Nephron progenitor cell (in vitro differentiated cells): ENCODE measurements around the gene MTCH1.

Experiments
- DNase-seq: peaks from one replicate; pipeline ENCODE4 v3.0.0; 2021
- H3K27ac Mint-ChIP-seq: 2 replicates; pipeline ENCODE4 v1.8.0; 2021; ENCODE audit warnings: mild to moderate bottlenecking, moderate library complexity, mixed read lengths
- H3K27me3 Mint-ChIP-seq: 2 replicates; pipeline ENCODE4 v1.8.0; 2021; ENCODE audit warnings: mild to moderate bottlenecking, low read depth, mixed read lengths; ENCODE audit not compliant: poor library complexity
- H3K36me3 Mint-ChIP-seq: 2 replicates; pipeline ENCODE4 v1.8.0; 2021; ENCODE audit warnings: low read depth, mixed read lengths
- H3K4me1 Mint-ChIP-seq: 2 replicates; pipeline ENCODE4 v1.8.0; 2021; ENCODE audit warnings: mixed read lengths
- H3K4me3 Mint-ChIP-seq: 2 replicates; pipeline ENCODE4 v1.8.0; 2021; ENCODE audit warnings: mild to moderate bottlenecking, moderate library complexity, mixed read lengths
- H3K9me3 Mint-ChIP-seq: 2 replicates; pipeline ENCODE4 v1.8.0; 2021; ENCODE audit warnings: mild to moderate bottlenecking, moderate library complexity, mixed read lengths
- TF ChIP-seq, protein P1 (sequence below): fragments of 200-600 bp; sonication (generic); IDR thresholded peaks from 2 replicates; pipeline ENCODE4 v1.5.0; 2021; ENCODE audit warnings: antibody characterized with exemption

The MTCH1 gene

DNA sequence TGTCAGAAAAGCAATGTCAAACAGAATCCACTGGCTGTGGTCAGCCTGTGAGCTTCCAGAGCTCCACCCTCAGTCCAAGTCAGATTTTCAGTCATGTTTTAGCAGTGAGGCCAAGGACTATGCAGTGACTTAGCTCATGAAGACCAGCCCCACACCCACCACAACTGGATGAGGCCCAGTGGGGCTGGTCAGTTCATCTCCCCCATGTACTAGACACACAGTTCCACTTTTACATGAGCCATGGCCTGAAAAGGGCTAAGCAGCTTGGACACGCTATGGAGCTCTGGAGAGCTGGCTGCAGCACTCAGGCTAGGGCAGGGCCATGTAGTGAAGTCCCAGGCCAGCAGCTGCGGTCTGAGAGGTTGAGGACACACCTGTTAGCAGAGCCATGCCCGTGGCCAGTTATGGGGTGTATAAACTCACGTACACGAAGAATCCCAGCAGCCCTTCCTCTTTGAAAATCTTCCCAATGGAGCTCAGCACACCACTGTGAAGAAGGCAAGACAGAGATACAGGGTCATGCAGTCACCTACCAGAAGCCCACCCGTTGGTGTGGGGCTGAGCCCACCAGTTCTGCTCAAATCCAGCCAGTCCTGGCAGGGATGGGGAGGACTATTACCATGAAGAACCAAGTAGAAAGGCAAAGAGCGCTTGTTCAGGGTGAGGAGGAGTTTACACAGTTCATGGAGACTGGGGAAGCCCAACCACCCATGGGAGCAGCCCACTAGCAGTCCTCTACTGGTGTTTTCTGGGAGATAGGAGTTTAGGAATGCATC lies 10.6 kb downstream of the MTCH1 start:
- H3K27ac Mint-ChIP-seq: peak overlapping the region; percentile 48
- H3K9me3 Mint-ChIP-seq: no peaks in the 10 kb centered on the region
- TF ChIP-seq, protein P1, sequence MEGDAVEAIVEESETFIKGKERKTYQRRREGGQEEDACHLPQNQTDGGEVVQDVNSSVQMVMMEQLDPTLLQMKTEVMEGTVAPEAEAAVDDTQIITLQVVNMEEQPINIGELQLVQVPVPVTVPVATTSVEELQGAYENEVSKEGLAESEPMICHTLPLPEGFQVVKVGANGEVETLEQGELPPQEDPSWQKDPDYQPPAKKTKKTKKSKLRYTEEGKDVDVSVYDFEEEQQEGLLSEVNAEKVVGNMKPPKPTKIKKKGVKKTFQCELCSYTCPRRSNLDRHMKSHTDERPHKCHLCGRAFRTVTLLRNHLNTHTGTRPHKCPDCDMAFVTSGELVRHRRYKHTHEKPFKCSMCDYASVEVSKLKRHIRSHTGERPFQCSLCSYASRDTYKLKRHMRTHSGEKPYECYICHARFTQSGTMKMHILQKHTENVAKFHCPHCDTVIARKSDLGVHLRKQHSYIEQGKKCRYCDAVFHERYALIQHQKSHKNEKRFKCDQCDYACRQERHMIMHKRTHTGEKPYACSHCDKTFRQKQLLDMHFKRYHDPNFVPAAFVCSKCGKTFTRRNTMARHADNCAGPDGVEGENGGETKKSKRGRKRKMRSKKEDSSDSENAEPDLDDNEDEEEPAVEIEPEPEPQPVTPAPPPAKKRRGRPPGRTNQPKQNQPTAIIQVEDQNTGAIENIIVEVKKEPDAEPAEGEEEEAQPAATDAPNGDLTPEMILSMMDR: no peak
- peaks cover 45% of the 10 kb centered on the region for H3K36me3 Mint-ChIP-seq
- no peak overlapping the region for H3K4me3 Mint-ChIP-seq
- no peaks in the 10 kb centered on the region for H3K27me3 Mint-ChIP-seq
- no peak for DNase-seq
- peaks cover 39% of the 10 kb centered on the region for H3K4me1 Mint-ChIP-seq

DNA sequence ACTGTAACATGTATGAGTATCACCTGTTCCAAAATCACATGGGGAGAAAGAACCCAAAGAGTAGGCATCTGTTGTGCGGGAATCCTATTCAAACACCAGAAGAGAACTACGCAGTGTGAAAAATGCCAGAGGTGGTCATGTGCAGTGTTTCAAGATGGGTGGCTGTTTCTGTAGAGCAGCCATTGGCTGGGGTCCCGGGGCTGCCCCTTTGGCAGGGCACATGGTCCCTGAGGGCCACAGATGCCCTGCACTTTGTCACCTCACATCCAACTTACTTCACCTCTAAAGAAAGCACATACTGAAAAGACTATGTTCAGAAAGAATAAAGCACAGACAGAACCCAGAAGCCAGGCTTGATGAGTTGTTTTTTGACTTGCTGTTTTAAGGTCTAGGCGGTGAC lies 12.3 kb downstream of the MTCH1 start:
- H3K4me3 Mint-ChIP-seq: no peak overlapping the region
- H3K4me1 Mint-ChIP-seq: peaks cover 25% of the 10 kb centered on the region
- peaks cover 55% of the 10 kb centered on the region for H3K36me3 Mint-ChIP-seq
- DNase-seq: no peak
- no peak overlapping the region for H3K27ac Mint-ChIP-seq
- TF ChIP-seq, protein P1: no peak
- peaks cover 2% of the 10 kb centered on the region for H3K27me3 Mint-ChIP-seq
- H3K9me3 Mint-ChIP-seq: no peaks in the 10 kb centered on the region

DNA sequence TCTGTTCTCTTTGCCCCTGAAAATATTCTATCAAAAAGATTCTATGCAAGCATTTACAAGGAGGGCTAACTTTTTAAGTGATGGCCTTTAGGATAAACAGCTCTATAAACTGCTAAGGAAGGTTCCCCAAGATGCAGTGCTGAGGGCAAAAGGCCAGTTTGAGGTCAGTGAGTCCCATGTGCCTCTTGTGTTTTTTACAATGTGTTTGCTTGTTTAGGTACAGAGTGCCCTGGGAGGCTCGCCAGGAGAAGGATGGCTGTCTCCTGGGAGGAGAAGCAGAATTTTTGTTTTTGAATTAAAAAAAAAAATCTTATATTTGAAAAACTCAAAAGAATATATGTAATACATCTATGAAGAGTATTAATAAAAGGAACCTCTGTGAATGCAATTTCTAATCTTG lies 12.8 kb downstream of the MTCH1 start:
- Mint-ChIP-seq H3K4me3 (no peak overlapping the region), H3K27ac (no peak overlapping the region), H3K36me3 (peaks cover 59% of the 10 kb centered on the region), H3K9me3 (no peaks in the 10 kb centered on the region), H3K4me1 (peaks cover 25% of the 10 kb centered on the region), H3K27me3 (peaks cover 3% of the 10 kb centered on the region)
- no peak for DNase-seq
- TF ChIP-seq, protein P1: no peak

DNA sequence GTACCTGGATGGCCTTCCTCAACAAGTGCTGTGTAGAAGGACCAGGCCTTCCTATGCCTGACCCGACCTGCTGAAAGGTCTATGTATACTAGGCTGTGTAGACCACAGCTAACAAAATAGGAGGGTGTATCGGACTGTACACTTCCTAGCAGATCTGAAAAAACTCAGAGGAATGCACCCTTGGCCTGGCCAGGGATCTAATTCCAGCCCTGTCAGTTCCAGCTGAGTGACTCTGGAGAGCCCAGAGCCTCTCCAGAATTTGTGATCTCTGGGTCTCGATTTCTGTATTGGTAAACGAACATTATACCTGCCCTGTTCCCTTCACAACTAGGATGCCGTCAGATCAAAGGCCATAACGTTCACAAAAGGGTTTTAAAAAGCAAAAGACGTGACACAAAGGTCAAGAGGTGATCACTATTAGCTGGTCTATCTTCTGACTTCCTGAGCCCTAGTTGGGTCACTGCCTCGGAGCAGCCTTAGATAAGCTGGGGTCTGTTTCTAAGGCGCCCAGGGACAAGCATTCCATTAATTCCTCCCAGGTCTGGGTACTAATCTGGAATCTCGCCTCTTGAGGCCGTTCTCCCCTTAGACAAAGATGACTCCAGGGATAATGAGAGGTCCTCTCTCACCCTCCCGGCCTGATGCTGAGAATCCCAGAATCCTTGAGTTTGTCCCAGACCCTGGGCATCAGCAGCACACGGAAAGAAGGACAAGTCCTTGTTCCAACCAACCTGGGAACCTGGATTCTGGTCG lies 13.9 kb downstream of the MTCH1 start:
- no peak for DNase-seq
- no peaks in the 10 kb centered on the region for H3K9me3 Mint-ChIP-seq
- peaks cover 25% of the 10 kb centered on the region for H3K4me1 Mint-ChIP-seq
- H3K4me3 Mint-ChIP-seq: peak overlapping the region; percentile 26
- H3K27me3 Mint-ChIP-seq: peaks cover 3% of the 10 kb centered on the region
- H3K27ac Mint-ChIP-seq: peak overlapping the region; percentile 96
- H3K36me3 Mint-ChIP-seq: peaks cover 54% of the 10 kb centered on the region
- TF ChIP-seq, protein P1: no peak

DNA sequence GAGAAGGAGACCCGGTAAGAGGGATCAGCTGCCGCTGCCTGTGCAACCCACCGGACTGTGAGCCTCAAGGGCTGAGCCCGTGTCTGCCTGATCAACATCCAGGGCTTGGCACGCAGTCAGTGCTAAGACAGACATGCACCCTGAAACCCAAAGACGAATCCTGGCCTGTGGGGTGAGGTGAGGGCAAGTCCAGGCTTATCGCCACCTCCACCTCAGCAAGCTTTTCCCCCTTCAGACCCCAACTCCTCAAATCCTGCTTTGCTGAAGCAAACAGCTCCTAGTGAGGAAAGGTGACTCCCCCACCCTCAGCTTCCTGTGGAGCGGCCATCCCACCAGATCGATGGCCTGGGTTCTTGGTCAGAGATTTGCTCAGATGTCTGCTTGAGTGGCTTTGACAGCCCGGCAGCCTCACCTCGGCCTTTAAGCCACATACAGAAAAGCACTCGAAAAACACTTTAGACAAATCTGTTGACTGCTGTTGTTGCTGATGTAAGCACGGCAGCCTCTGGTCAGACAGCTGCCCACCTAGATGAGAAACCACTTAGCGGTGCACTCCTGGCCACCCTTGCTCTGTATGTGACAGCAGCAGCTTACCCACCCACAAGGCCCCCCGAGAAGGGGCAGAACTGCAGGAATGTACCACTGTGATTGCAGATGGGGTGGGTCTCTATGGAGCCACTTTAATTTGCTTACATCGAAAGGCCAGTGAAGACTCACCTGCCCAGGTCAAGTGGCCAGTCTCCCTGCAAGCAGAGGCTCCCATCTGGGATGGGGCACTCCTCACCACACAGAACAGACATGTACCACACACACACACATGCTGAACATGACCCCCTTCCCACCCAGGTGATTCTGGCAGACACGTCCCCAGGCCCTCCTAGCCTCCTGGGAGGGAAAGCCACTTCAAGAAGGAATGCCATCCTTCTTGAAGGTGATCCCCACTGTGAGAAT lies 14.8 kb downstream of the MTCH1 start:
- TF ChIP-seq, protein P1: no peak
- Mint-ChIP-seq H3K9me3 (no peaks in the 10 kb centered on the region), H3K4me1 (peaks cover 25% of the 10 kb centered on the region), H3K36me3 (peaks cover 58% of the 10 kb centered on the region), H3K4me3 (no peak overlapping the region), H3K27ac (peak overlapping the region; percentile 96), H3K27me3 (peaks cover 3% of the 10 kb centered on the region)
- no peak for DNase-seq
